HEK293 (cell line): ENCODE results near the gene CASK.

ENCODE experiments used
- EGR2 ChIP-seq: fragments of 450-650 bp; formaldehyde crosslinking; IDR thresholded peaks from 2 replicates; pipeline ENCODE4 v1.5.1; 2016; ENCODE audit warnings: low read depth, missing biosample characterization, missing genetic modification characterization
- FEZF1 ChIP-seq: fragments of 450-650 bp; formaldehyde crosslinking; IDR thresholded peaks from 2 replicates; pipeline ENCODE4 v1.5.1; 2016; ENCODE audit warnings: missing biosample characterization, missing genetic modification characterization
- GLI2 ChIP-seq: fragments of 450-650 bp; formaldehyde crosslinking; IDR thresholded peaks from 2 replicates; pipeline ENCODE4; 2017; ENCODE audit warnings: missing biosample characterization, missing genetic modification characterization, low read depth, borderline replicate concordance
- GLI4 ChIP-seq: fragments of 450-650 bp; formaldehyde crosslinking; IDR thresholded peaks from 2 replicates; pipeline ENCODE4 v1.5.1; 2016; ENCODE audit warnings: missing biosample characterization, missing genetic modification characterization
- GLIS1 ChIP-seq: fragments of 450-650 bp; formaldehyde crosslinking; IDR thresholded peaks from 2 replicates; pipeline ENCODE4 v1.5.1; 2016; ENCODE audit warnings: missing biosample characterization, missing genetic modification characterization
- GLIS2 ChIP-seq: fragments of 450-650 bp; formaldehyde crosslinking; IDR thresholded peaks from 2 replicates; pipeline ENCODE4 v1.5.1; 2016; ENCODE audit warnings: missing biosample characterization, missing genetic modification characterization
- IKZF3 ChIP-seq: fragments of 450-650 bp; IDR thresholded peaks from 2 replicates; pipeline ENCODE4 v1.5.0; 2018; ENCODE audit warnings: missing biosample characterization, mild to moderate bottlenecking, missing genetic modification characterization, moderate library complexity
- KLF16 ChIP-seq: fragments of 450-650 bp; formaldehyde crosslinking; IDR thresholded peaks from 2 replicates; pipeline ENCODE4 v1.5.1; 2017; ENCODE audit warnings: missing biosample characterization, missing genetic modification characterization
- REPIN1 ChIP-seq: fragments of 450-650 bp; formaldehyde crosslinking; IDR thresholded peaks from 2 replicates; pipeline ENCODE4 v1.5.1; 2017; ENCODE audit warnings: missing biosample characterization, missing genetic modification characterization, low read depth
- SETDB1 ChIP-seq: IDR thresholded peaks from one replicate; pipeline ENCODE4 v1.6.1; 2017; ENCODE audit warnings: mild to moderate bottlenecking, low read length, moderate library complexity, mixed read lengths; ENCODE audit not compliant: insufficient read length
- SP7 ChIP-seq: fragments of 450-650 bp; formaldehyde crosslinking; IDR thresholded peaks from 2 replicates; pipeline ENCODE4 v1.5.1; 2016; ENCODE audit warnings: missing biosample characterization, missing genetic modification characterization
- ZBTB48 ChIP-seq: fragments of 450-650 bp; formaldehyde crosslinking; IDR thresholded peaks from 2 replicates; pipeline ENCODE4 v1.5.1; 2016; ENCODE audit warnings: missing biosample characterization, missing genetic modification characterization
- ZEB2 ChIP-seq: fragments of 450-650 bp; formaldehyde crosslinking; IDR thresholded peaks from 2 replicates; pipeline ENCODE4 v1.5.1; 2016; ENCODE audit warnings: missing biosample characterization, missing genetic modification characterization
- ZNF138 ChIP-seq: fragments of 450-650 bp; formaldehyde crosslinking; IDR thresholded peaks from 2 replicates; pipeline ENCODE4 v1.5.1; 2016; ENCODE audit warnings: missing biosample characterization, missing genetic modification characterization, borderline replicate concordance
- ZNF146 ChIP-seq: fragments of 450-650 bp; formaldehyde crosslinking; IDR thresholded peaks from 2 replicates; pipeline ENCODE4 v1.5.1; 2016; ENCODE audit warnings: missing biosample characterization, missing genetic modification characterization
- ZNF175 ChIP-seq: fragments of 450-650 bp; formaldehyde crosslinking; IDR thresholded peaks from 2 replicates; pipeline ENCODE4 v1.5.1; 2016; ENCODE audit warnings: missing biosample characterization, missing genetic modification characterization
- ZNF404 ChIP-seq: fragments of 450-650 bp; formaldehyde crosslinking; IDR thresholded peaks from 2 replicates; pipeline ENCODE4 v1.5.1; 2017; ENCODE audit warnings: missing biosample characterization, missing genetic modification characterization
- ZNF48 ChIP-seq: fragments of 450-650 bp; formaldehyde crosslinking; IDR thresholded peaks from 2 replicates; pipeline ENCODE4 v1.5.1; 2016; ENCODE audit warnings: missing biosample characterization, missing genetic modification characterization
- ZNF558 ChIP-seq: fragments of 450-650 bp; formaldehyde crosslinking; IDR thresholded peaks from 2 replicates; pipeline ENCODE4 v1.5.1; 2016; ENCODE audit warnings: missing biosample characterization, missing genetic modification characterization
- ZNF600 ChIP-seq: fragments of 450-650 bp; formaldehyde crosslinking; IDR thresholded peaks from 2 replicates; pipeline ENCODE4 v1.5.1; 2016; ENCODE audit warnings: missing biosample characterization, missing genetic modification characterization
- ZNF626 ChIP-seq: fragments of 450-650 bp; sonication (Bioruptor Pico); formaldehyde crosslinking; IDR thresholded peaks from 2 replicates; pipeline ENCODE4 v1.5.1; 2018; ENCODE audit warnings: missing biosample characterization, missing genetic modification characterization, inconsistent platforms
- ZNF830 ChIP-seq: fragments of 450-650 bp; IDR thresholded peaks from 2 replicates; pipeline ENCODE4 v1.5.0; 2018; ENCODE audit warnings: missing biosample characterization, missing genetic modification characterization, low read depth, mild to moderate bottlenecking, moderate library complexity
- TF ChIP-seq, protein P1 (sequence below): fragments of 450-650 bp; formaldehyde crosslinking; IDR thresholded peaks from 2 replicates; pipeline ENCODE4; 2016; ENCODE audit warnings: missing biosample characterization, missing genetic modification characterization
- TF ChIP-seq, protein P2 (sequence below): fragments of 450-650 bp; formaldehyde crosslinking; IDR thresholded peaks from 2 replicates; pipeline ENCODE4 v1.5.1; 2016; ENCODE audit warnings: missing biosample characterization, missing genetic modification characterization, low read depth
- TF ChIP-seq, protein P3 (sequence below): fragments of 450-650 bp; formaldehyde crosslinking; conservative IDR thresholded peaks from 2 replicates; pipeline ENCODE4 v1.5.1; 2016; ENCODE audit warnings: low read depth, missing biosample characterization, missing genetic modification characterization
- TF ChIP-seq, protein P4 (sequence below): fragments of 450-650 bp; formaldehyde crosslinking; IDR thresholded peaks from 2 replicates; pipeline ENCODE4 v1.5.1; 2016; ENCODE audit warnings: missing biosample characterization, missing genetic modification characterization, borderline replicate concordance
- TF ChIP-seq, protein P5 (sequence below): fragments of 450-650 bp; formaldehyde crosslinking; IDR thresholded peaks from 2 replicates; pipeline ENCODE4 v1.5.1; 2016; ENCODE audit warnings: missing biosample characterization, missing genetic modification characterization
- TF ChIP-seq, protein P6 (sequence below): fragments of 450-650 bp; formaldehyde crosslinking; IDR thresholded peaks from 2 replicates; pipeline ENCODE4 v1.5.1; 2017; ENCODE audit warnings: missing biosample characterization, missing genetic modification characterization

CASK gene

DNA sequence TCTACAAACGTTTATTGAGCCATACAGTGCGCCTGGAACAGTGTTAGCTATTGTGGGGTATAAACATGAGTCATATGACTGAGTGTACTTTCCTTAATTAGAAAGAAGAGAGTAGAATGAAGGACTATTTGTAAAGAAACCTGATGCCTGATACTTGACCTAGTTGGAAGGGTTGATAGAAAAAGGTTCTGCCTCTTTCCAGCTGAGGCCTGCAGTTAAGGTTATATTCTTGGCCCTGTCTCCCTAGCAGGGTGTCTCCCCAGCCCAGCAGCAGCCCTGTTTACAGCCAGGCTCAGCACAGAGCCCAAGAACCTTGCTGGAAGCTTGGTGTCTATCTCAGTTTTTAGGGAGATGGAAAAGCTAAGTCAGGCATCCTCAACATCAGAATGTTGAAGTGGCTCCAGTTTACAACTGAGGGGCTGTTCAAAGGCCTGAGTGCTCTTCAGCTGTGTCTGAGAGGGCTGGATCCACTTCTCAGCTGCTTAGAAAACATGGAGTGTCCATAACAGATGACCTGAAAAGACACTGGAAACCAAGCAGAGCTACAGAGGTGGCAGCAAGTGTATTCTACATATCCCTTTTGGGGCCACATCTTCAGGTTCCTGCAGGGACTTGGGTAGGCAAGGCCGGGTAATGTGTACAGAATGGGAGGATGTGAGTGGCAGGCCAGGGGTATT, 454.6 kb downstream of the CASK start (continued):
- TF ChIP-seq ZNF138 (tag by site-specific recombination) (no peak), FEZF1 (tag by site-specific recombination) (peak; percentile 23; the same call in 1 of the 2 replicates), ZNF830 (tag by site-specific recombination) (no peak), GLIS1 (no peak), ZNF558 (tag by site-specific recombination) (no peak), ZNF404 (tag by site-specific recombination) (no peak), ZNF626 (tag by site-specific recombination) (no peak), ZNF175 (tag by site-specific recombination) (no peak), ZEB2 (tag by site-specific recombination) (0 out of 2 replicates have a peak, but pooled peaks have one; percentile 31), ZBTB48 (0 out of 2 replicates have a peak, but pooled peaks have one; percentile 22), ZNF146 (tag by site-specific recombination) (no peak), EGR2 (tag by site-specific recombination) (no peak), SETDB1 (no peak), IKZF3 (tag by site-specific recombination) (no peak), GLI4 (tag by site-specific recombination) (no peak), KLF16 (tag by site-specific recombination) (no peak), GLIS2 (no peak), ZNF600 (peak; percentile 39; the same call in 1 of the 2 replicates), ZNF48 (tag by site-specific recombination) (no peak), GLI2 (no peak), REPIN1 (tag by site-specific recombination) (no peak), SP7 (tag by site-specific recombination) (peak; percentile 67)
- TF ChIP-seq, protein P1, sequence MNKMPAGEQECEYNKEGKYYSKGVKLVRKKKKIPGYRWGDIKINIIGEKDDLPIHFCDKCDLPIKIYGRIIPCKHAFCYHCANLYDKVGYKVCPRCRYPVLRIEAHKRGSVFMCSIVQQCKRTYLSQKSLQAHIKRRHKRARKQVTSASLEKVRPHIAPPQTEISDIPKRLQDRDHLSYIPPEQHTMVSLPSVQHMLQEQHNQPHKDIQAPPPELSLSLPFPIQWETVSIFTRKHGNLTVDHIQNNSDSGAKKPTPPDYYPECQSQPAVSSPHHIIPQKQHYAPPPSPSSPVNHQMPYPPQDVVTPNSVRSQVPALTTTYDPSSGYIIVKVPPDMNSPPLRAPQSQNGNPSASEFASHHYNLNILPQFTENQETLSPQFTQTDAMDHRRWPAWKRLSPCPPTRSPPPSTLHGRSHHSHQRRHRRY (tag by site-specific recombination): no peak
- TF ChIP-seq, protein P2, sequence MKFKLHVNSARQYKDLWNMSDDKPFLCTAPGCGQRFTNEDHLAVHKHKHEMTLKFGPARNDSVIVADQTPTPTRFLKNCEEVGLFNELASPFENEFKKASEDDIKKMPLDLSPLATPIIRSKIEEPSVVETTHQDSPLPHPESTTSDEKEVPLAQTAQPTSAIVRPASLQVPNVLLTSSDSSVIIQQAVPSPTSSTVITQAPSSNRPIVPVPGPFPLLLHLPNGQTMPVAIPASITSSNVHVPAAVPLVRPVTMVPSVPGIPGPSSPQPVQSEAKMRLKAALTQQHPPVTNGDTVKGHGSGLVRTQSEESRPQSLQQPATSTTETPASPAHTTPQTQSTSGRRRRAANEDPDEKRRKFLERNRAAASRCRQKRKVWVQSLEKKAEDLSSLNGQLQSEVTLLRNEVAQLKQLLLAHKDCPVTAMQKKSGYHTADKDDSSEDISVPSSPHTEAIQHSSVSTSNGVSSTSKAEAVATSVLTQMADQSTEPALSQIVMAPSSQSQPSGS (tag by site-specific recombination): no peak
- TF ChIP-seq, protein P3, sequence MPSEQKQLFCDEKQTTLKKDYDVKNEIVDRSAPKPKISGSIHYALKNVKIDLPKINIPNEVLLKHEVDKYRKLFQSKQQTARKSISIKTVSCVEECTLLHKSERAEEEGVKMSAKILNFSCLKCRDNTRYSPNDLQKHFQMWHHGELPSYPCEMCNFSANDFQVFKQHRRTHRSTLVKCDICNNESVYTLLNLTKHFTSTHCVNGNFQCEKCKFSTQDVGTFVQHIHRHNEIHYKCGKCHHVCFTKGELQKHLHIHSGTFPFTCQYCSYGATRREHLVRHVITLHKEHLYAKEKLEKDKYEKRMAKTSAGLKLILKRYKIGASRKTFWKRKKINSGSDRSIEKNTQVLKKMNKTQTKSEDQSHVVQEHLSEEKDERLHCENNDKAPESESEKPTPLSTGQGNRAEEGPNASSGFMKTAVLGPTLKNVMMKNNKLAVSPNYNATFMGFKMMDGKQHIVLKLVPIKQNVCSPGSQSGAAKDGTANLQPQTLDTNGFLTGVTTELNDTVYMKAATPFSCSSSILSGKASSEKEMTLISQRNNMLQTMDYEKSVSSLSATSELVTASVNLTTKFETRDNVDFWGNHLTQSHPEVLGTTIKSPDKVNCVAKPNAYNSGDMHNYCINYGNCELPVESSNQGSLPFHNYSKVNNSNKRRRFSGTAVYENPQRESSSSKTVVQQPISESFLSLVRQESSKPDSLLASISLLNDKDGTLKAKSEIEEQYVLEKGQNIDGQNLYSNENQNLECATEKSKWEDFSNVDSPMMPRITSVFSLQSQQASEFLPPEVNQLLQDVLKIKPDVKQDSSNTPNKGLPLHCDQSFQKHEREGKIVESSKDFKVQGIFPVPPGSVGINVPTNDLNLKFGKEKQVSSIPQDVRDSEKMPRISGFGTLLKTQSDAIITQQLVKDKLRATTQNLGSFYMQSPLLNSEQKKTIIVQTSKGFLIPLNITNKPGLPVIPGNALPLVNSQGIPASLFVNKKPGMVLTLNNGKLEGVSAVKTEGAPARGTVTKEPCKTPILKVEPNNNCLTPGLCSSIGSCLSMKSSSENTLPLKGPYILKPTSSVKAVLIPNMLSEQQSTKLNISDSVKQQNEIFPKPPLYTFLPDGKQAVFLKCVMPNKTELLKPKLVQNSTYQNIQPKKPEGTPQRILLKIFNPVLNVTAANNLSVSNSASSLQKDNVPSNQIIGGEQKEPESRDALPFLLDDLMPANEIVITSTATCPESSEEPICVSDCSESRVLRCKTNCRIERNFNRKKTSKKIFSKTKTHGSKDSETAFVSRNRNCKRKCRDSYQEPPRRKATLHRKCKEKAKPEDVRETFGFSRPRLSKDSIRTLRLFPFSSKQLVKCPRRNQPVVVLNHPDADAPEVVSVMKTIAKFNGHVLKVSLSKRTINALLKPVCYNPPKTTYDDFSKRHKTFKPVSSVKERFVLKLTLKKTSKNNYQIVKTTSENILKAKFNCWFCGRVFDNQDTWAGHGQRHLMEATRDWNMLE (tag by site-specific recombination): no peak
- TF ChIP-seq, protein P4, sequence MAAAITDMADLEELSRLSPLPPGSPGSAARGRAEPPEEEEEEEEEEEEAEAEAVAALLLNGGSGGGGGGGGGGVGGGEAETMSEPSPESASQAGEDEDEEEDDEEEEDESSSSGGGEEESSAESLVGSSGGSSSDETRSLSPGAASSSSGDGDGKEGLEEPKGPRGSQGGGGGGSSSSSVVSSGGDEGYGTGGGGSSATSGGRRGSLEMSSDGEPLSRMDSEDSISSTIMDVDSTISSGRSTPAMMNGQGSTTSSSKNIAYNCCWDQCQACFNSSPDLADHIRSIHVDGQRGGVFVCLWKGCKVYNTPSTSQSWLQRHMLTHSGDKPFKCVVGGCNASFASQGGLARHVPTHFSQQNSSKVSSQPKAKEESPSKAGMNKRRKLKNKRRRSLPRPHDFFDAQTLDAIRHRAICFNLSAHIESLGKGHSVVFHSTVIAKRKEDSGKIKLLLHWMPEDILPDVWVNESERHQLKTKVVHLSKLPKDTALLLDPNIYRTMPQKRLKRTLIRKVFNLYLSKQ (tag by site-specific recombination): no peak
- TF ChIP-seq, protein P5, sequence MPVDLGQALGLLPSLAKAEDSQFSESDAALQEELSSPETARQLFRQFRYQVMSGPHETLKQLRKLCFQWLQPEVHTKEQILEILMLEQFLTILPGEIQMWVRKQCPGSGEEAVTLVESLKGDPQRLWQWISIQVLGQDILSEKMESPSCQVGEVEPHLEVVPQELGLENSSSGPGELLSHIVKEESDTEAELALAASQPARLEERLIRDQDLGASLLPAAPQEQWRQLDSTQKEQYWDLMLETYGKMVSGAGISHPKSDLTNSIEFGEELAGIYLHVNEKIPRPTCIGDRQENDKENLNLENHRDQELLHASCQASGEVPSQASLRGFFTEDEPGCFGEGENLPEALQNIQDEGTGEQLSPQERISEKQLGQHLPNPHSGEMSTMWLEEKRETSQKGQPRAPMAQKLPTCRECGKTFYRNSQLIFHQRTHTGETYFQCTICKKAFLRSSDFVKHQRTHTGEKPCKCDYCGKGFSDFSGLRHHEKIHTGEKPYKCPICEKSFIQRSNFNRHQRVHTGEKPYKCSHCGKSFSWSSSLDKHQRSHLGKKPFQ (tag by site-specific recombination): no peak
- TF ChIP-seq, protein P6, sequence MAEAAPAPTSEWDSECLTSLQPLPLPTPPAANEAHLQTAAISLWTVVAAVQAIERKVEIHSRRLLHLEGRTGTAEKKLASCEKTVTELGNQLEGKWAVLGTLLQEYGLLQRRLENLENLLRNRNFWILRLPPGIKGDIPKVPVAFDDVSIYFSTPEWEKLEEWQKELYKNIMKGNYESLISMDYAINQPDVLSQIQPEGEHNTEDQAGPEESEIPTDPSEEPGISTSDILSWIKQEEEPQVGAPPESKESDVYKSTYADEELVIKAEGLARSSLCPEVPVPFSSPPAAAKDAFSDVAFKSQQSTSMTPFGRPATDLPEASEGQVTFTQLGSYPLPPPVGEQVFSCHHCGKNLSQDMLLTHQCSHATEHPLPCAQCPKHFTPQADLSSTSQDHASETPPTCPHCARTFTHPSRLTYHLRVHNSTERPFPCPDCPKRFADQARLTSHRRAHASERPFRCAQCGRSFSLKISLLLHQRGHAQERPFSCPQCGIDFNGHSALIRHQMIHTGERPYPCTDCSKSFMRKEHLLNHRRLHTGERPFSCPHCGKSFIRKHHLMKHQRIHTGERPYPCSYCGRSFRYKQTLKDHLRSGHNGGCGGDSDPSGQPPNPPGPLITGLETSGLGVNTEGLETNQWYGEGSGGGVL (tag by site-specific recombination): no peak
